CD14-positive monocyte (primary cell): ENCODE measurements around the gene PTX3. TPM values are rescaled to one million over a fixed set of nuclear protein-coding genes. Genes with fewer than 3 reads are reported as not detected.

ENCODE experiments used
- DNase-seq, 3 donors: peaks; one replicate each; pipeline ENCODE4 v3.0.0-alpha.2; 2011 to 2022
- H2AFZ ChIP-seq: 2 replicates; pipeline ENCODE4 v1.6.0; 2012; ENCODE audit warnings: mild to moderate bottlenecking, low read depth, low read length, inconsistent platforms; ENCODE audit not compliant: insufficient read depth, poor library complexity, severe bottlenecking
- H3K27ac ChIP-seq, 2 donors: 1 replicate in 1 of 2; 2 replicates in 1 of 2; pipeline ENCODE4 v1.5.1; 2012 to 2013; ENCODE audit warnings: low read length in 2 of 2, control low read depth in 1 of 2, inconsistent platforms in 1 of 2, low read depth in 1 of 2, mild to moderate bottlenecking in 1 of 2
- H3K27me3 ChIP-seq, 2 donors: one replicate each; pipeline versions ENCODE4 v1.6.0 to v1.6.1; 2011 to 2013; ENCODE audit warnings: low read length in 2 of 2; ENCODE audit not compliant: control insufficient read depth in 2 of 2, insufficient read depth in 2 of 2
- H3K36me3 ChIP-seq, 2 donors: replicated peaks in 1 of 2; 1 replicate in 1 of 2; 2 replicates in 1 of 2; pipeline versions ENCODE4 v1.5.1 to v1.6.1; 2012 to 2013; ENCODE audit warnings: low read length in 2 of 2, control low read depth in 1 of 2, inconsistent platforms in 1 of 2, mild to moderate bottlenecking in 1 of 2; ENCODE audit not compliant: insufficient read depth in 2 of 2, control insufficient read depth in 1 of 2
- H3K4me1 ChIP-seq, 2 donors: 1 replicate in 1 of 2; 2 replicates in 1 of 2; pipeline versions ENCODE4 v1.5.1 to v1.6.1; 2012 to 2013; ENCODE audit warnings: low read length in 2 of 2, control low read depth in 1 of 2, inconsistent platforms in 1 of 2, mild to moderate bottlenecking in 1 of 2, moderate library complexity in 1 of 2; ENCODE audit not compliant: insufficient read depth in 2 of 2, control insufficient read depth in 1 of 2
- H3K4me2 ChIP-seq: replicated peaks from 2 replicates; pipeline ENCODE3; 2012; ENCODE audit warnings: low read length, moderate library complexity, mild to moderate bottlenecking; ENCODE audit not compliant: poor library complexity, severe bottlenecking; ENCODE audit errors: extremely low read depth
- H3K4me3 ChIP-seq, 3 experiments: fragments of 200-600 bp in 1 of 3; sonication (generic) in 1 of 3; replicated peaks in 1 of 3; 1 replicate in 2 of 3; 2 replicates in 1 of 3; pipeline ENCODE4 v1.5.1; 2011 to 2013; ENCODE audit warnings: low read length in 3 of 3, mild to moderate bottlenecking in 3 of 3, control low read depth in 2 of 3, low read depth in 2 of 3, inconsistent platforms in 1 of 3, moderate library complexity in 1 of 3
- H3K79me2 ChIP-seq: 2 replicates; pipeline ENCODE4 v1.6.0; 2012; ENCODE audit warnings: mild to moderate bottlenecking, control low read depth, inconsistent platforms, low read length, moderate library complexity; ENCODE audit not compliant: insufficient read depth
- H3K9ac ChIP-seq: 2 replicates; pipeline ENCODE4 v1.6.0; 2017; ENCODE audit warnings: low read length, mild to moderate bottlenecking; ENCODE audit not compliant: insufficient read depth, poor library complexity, severe bottlenecking
- H3K9me3 ChIP-seq, 2 donors: replicated peaks in 1 of 2; 1 replicate in 1 of 2; 2 replicates in 1 of 2; pipeline versions ENCODE4 v1.5.1 to v1.6.1; 2012 to 2013; ENCODE audit warnings: low read length in 2 of 2, control low read depth in 1 of 2; ENCODE audit not compliant: control insufficient read depth in 1 of 2, insufficient read depth in 1 of 2
- H4K20me1 ChIP-seq: 2 replicates; pipeline ENCODE4 v1.6.0; 2012; ENCODE audit warnings: mild to moderate bottlenecking, low read length, control low read depth, moderate library complexity; ENCODE audit not compliant: insufficient read depth
- H3K27ac Mint-ChIP-seq, 7 donors: one replicate each; pipeline ENCODE4 v1.8.0; 2020; ENCODE audit warnings: mild to moderate bottlenecking in 7 of 7, mixed read lengths in 7 of 7, moderate library complexity in 6 of 7, inconsistent platforms in 2 of 7
- H3K27me3 Mint-ChIP-seq, 3 donors: one replicate each; pipeline ENCODE4 v1.8.0; 2021 to 2022; ENCODE audit warnings: low read depth in 3 of 3, mild to moderate bottlenecking in 3 of 3, mixed read lengths in 3 of 3, moderate library complexity in 3 of 3, inconsistent platforms in 1 of 3
- H3K36me3 Mint-ChIP-seq, 2 donors: one replicate each; pipeline ENCODE4 v1.8.0; 2020; ENCODE audit warnings: mixed read lengths in 2 of 2, inconsistent platforms in 1 of 2, mild to moderate bottlenecking in 1 of 2
- H3K4me1 Mint-ChIP-seq: one replicate; pipeline ENCODE4 v1.8.0; 2020; ENCODE audit warnings: mild to moderate bottlenecking, mixed read lengths
- H3K4me3 Mint-ChIP-seq, 2 donors: one replicate each; pipeline ENCODE4 v1.8.0; 2020; ENCODE audit warnings: mild to moderate bottlenecking in 2 of 2, mixed read lengths in 2 of 2, moderate library complexity in 1 of 2
- H3K9me3 Mint-ChIP-seq, 7 donors: one replicate each; pipeline ENCODE4 v1.8.0; 2020 to 2022; ENCODE audit warnings: mixed read lengths in 7 of 7, mild to moderate bottlenecking in 6 of 7, moderate library complexity in 6 of 7, inconsistent platforms in 2 of 7
- CTCF ChIP-seq: fragments of 200-600 bp; IDR thresholded peaks from one replicate; pipeline ENCODE4 v1.8.0; 2022; ENCODE audit warnings: antibody characterized with exemption, mild to moderate bottlenecking
- WGBS: methylation state at CpG from one replicate; pipeline ENCODE4 v1.1.5; 2013; ENCODE audit warnings: missing lambda C conversion rate; ENCODE audit not compliant: insufficient coverage; 5-methylcytosine and 5-hydroxymethylcytosine counted together
- intact Hi-C, 2 donors: fragments of 100-400 bp; cut with micrococcal nuclease; formaldehyde crosslinking; loops; one replicate each; pipeline versions ENCODE4 v1.15.0 to v1.15.1; 2023
- polyA plus RNA-seq, 3 donors: library from polyadenylated mRNA; depleted of rRNA in 1 of 3; unstranded in 2 of 3; stranded (reverse) in 1 of 3; fragments of 300-500 nt in 2 of 3; fragments of >200 nt in 1 of 3; fragmentation: Illumina TruSeq in 2 of 3; gene quantifications; 1 replicate in 2 of 3; 2 replicates in 1 of 3; pipeline ENCODE4 v1.2.3, GENCODE V29; 2012 to 2021

Gene PTX3
- polyA plus RNA-seq, 3 donors, result 9.1 to 84.5 (median 10.5) TPM

- WGBS, result no CpG with 5 or more reads among the region's 1 CpG
- no peak overlapping the region for H3K4me3 ChIP-seq
- Mint-ChIP-seq H3K9me3 (peaks cover 0 to 5% (median 0%) of the 10 kb centered on the region in 7 donors), H3K27ac (peak overlapping the region in 1 of 7 donors; percentile 68), H3K4me1 (peaks cover 23% of the 10 kb centered on the region), H3K27me3 (no peaks in the 10 kb centered on the region), H3K36me3 (no peaks in the 10 kb centered on the region), H3K4me3 (no peak overlapping the region)
- H3K79me2 ChIP-seq, result no peaks in the 10 kb centered on the region
- no peak overlapping the region for H3K27ac ChIP-seq
- no peak for DNase-seq
- intact Hi-C loops, result no loop called here
- H3K27me3 ChIP-seq, result no peaks in the 10 kb centered on the region
- no peak overlapping the region for H3K9ac ChIP-seq
- no peaks in the 10 kb centered on the region for H4K20me1 ChIP-seq
- peaks cover 15 to 26% of the 10 kb centered on the region in 2 donors for H3K4me1 ChIP-seq
- H3K9me3 ChIP-seq, result no peaks in the 10 kb centered on the region
- TF ChIP-seq CTCF, result no peak
- no peaks in the 10 kb centered on the region for H3K36me3 ChIP-seq
- H3K4me2 ChIP-seq, result no peak overlapping the region
- no peak overlapping the region for H2AFZ ChIP-seq
These were observed 36.0 kb downstream of the PTX3 start for GRCh38 chr3:157472648-157473047.

- H3K4me1 Mint-ChIP-seq, result no peaks in the 10 kb centered on the region
These were observed 39.3 kb downstream of the PTX3 start for GRCh38 chr3:157475921-157476414.

More at GRCh38 chr3:157475921-157476414, 39.3 kb downstream of the PTX3 start:
- Histone ChIP-seq H3K9me3 (no peaks in the 10 kb centered on the region), H3K36me3 (no peaks in the 10 kb centered on the region), H3K79me2 (no peaks in the 10 kb centered on the region), H3K27ac (no peak overlapping the region), H4K20me1 (no peaks in the 10 kb centered on the region), H3K9ac (no peak overlapping the region), H3K27me3 (no peaks in the 10 kb centered on the region), H3K4me1 (no peaks in the 10 kb centered on the region), H3K4me3 (no peak overlapping the region), H2AFZ (no peak overlapping the region), H3K4me2 (no peak overlapping the region)
- no peak overlapping the region for H3K27ac Mint-ChIP-seq
- H3K27me3 Mint-ChIP-seq, result peaks cover 0 to 4% (median 0%) of the 10 kb centered on the region in 3 donors
- DNase-seq, result peak in 1 of 3 donors; percentile 29
- H3K9me3 Mint-ChIP-seq, result peaks cover 0 to 5% (median 0%) of the 10 kb centered on the region in 7 donors
- WGBS, result no CpG with 5 or more reads among the region's 1 CpG
- no peaks in the 10 kb centered on the region for H3K36me3 Mint-ChIP-seq
- intact Hi-C loops, result no loop called here
- no peak overlapping the region for H3K4me3 Mint-ChIP-seq
- no peak for TF ChIP-seq CTCF
